Activated T-helper 2 cell treated with anti-CD3 and anti-CD28 coated beads, Interferon-gamma antibody, Interleukin-2, Interleukin-4, amounts not matched to agents 10 μg/mL and 5 μg/mL and 100 μg/mL, durations not matched to agents 14 hours and 24 hours and 36 hours (primary cell): ENCODE results near the gene PLEKHG5. TPM values are rescaled to one million over a fixed set of nuclear protein-coding genes. Genes with fewer than 3 reads are reported as not detected.

Experiments
- DNase-seq: peaks from one replicate; pipeline ENCODE4 v3.0.0; 2021; ENCODE audit warnings: low spot score
- H3K27ac Mint-ChIP-seq: one replicate; pipeline ENCODE4 v1.8.0; 2021; ENCODE audit warnings: mixed read lengths
- H3K27me3 Mint-ChIP-seq: one replicate; pipeline ENCODE4 v1.8.0; 2021; ENCODE audit warnings: low read depth, mixed read lengths
- H3K36me3 Mint-ChIP-seq: one replicate; pipeline ENCODE4 v1.8.0; 2021; ENCODE audit warnings: low read depth, mixed read lengths
- H3K4me1 Mint-ChIP-seq: one replicate; pipeline ENCODE4 v1.8.0; 2021; ENCODE audit warnings: low read depth, mixed read lengths
- H3K4me3 Mint-ChIP-seq: one replicate; pipeline ENCODE4 v1.8.0; 2021; ENCODE audit warnings: low read depth, mild to moderate bottlenecking, moderate library complexity, mixed read lengths
- H3K9me3 Mint-ChIP-seq: one replicate; pipeline ENCODE4 v1.8.0; 2021; ENCODE audit warnings: mixed read lengths
- intact Hi-C: fragments of 100-400 bp; cut with micrococcal nuclease; formaldehyde crosslinking; loops from one replicate; pipeline ENCODE4 v1.15.1; 2023
- total RNA-seq: library from RNA; stranded (reverse); gene quantifications from 2 replicates; pipeline ENCODE4 v1.2.3, GENCODE V29; 2022

Gene PLEKHG5
- total RNA-seq, 1 donor from 2014 or later: 1.6 TPM

- Mint-ChIP-seq H3K36me3 (no peaks in the 10 kb centered on the region), H3K4me1 (no peaks in the 10 kb centered on the region), H3K27me3 (no peaks in the 10 kb centered on the region), H3K9me3 (no peaks in the 10 kb centered on the region), H3K4me3 (no peak overlapping the region), H3K27ac (no peak overlapping the region)
- DNase-seq: no peak
- intact Hi-C loops: no loop called here
Observed at GRCh38 chr1:6507037-6507428, 15.6 kb upstream of the PLEKHG5 start.

DNA sequence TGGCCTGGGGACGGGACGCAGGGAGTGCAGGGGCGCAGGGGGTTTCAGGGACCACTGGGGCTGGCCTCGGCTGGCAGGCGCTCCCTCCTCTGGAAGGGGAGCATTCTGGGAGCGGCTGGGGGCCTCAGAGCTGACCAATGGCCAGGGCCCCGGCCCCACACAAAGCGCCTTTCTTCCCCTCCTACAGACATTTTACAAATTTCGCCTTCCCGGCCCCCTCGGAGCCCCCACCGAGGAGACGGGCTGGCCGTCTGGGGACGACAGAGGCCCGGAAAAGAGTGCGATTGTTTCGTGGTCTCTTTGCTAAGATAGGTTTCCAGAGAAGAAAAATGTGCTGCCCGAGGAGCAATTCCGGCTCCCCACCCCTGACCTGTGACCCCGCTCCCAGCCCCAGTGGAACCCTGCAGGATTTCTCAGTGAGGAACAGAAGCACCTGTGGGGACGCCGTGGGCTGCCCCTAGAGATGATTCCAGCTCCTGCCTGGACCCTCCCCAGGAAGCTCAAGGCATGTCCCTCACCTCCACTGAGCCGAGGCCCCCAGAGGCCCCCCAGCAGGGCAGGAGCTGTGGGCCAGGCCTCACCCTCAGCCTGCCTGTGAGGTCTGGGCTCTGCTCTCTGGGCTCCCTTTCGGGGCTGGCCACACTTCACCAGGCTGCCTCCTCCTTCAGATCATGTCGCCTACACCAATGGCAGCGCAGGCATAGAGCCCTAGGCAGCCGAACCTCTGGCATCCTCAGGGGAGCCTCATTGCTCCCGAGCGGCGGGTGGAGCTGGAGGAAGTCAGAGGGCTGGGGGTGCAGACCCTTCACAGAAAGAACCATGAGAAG is 15.0 kb upstream of the PLEKHG5 start:
- H3K36me3 Mint-ChIP-seq: no peaks in the 10 kb centered on the region
- H3K27me3 Mint-ChIP-seq: no peaks in the 10 kb centered on the region
- H3K27ac Mint-ChIP-seq: no peak overlapping the region
- DNase-seq: no peak
- intact Hi-C loops: no loop called here
- no peak overlapping the region for H3K4me3 Mint-ChIP-seq
- no peaks in the 10 kb centered on the region for H3K9me3 Mint-ChIP-seq
- H3K4me1 Mint-ChIP-seq: no peaks in the 10 kb centered on the region

GRCh38 chr1:6505367-6506209 is 14.1 kb upstream of the PLEKHG5 start:
- Mint-ChIP-seq H3K27me3 (peaks cover 3% of the 10 kb centered on the region), H3K9me3 (no peaks in the 10 kb centered on the region), H3K36me3 (no peaks in the 10 kb centered on the region), H3K4me1 (no peaks in the 10 kb centered on the region), H3K4me3 (no peak overlapping the region), H3K27ac (no peak overlapping the region)
- intact Hi-C loops: no loop called here
- no peak for DNase-seq

GRCh38 chr1:6504887-6505286 is 13.4 kb upstream of the PLEKHG5 start:
- H3K36me3 Mint-ChIP-seq: no peaks in the 10 kb centered on the region
- intact Hi-C loops: no loop called here
- no peaks in the 10 kb centered on the region for H3K4me1 Mint-ChIP-seq
- peaks cover 3% of the 10 kb centered on the region for H3K27me3 Mint-ChIP-seq
- no peak overlapping the region for H3K4me3 Mint-ChIP-seq
- no peak for DNase-seq
- H3K27ac Mint-ChIP-seq: no peak overlapping the region
- H3K9me3 Mint-ChIP-seq: no peaks in the 10 kb centered on the region

DNA sequence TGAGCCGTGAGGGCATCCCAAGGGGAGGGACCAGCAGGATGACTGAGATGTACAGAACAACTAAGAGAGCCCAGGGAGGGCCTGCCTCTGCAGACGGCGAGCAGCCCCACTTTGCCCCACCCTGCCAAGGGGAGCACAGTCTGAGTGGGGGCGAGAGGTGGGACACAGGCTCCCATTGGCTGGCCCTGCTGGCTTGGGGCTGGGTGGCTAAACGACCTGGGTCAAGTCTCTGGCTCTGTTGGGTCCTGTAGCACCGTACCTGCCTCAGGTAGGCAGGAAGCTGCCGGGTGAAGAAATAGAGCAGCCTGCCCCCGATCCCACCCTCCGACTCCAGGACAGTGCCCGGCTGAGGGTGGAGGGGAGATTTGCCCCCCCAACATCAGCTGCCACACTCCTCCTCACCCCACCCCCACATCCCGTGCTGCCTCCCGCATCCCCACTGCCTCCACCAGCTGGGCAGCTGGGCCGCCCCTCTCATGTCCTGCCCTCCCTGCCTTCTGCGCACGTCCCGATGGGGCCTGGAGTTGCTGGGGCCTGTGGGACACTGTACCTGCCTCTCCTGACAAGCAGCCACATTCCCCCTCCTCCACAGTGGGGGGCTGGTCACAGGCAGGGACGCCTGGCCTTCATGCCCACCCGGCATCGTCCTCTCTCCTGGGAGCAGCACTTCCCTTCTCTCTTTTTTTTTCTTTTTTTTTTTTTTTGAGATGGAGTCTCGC is 12.6 kb upstream of the PLEKHG5 start:
- H3K4me1 Mint-ChIP-seq: no peaks in the 10 kb centered on the region
- H3K36me3 Mint-ChIP-seq: no peaks in the 10 kb centered on the region
- H3K27me3 Mint-ChIP-seq: peaks cover 8% of the 10 kb centered on the region
- no peak for DNase-seq
- intact Hi-C loops: no loop called here
- H3K27ac Mint-ChIP-seq: no peak overlapping the region
- no peaks in the 10 kb centered on the region for H3K9me3 Mint-ChIP-seq
- no peak overlapping the region for H3K4me3 Mint-ChIP-seq

- no peak overlapping the region for H3K27ac Mint-ChIP-seq
- DNase-seq: no peak
- no peaks in the 10 kb centered on the region for H3K36me3 Mint-ChIP-seq
- H3K4me1 Mint-ChIP-seq: peaks cover 3% of the 10 kb centered on the region
- intact Hi-C loops: no loop called here
- H3K9me3 Mint-ChIP-seq: no peaks in the 10 kb centered on the region
- peaks cover 18% of the 10 kb centered on the region for H3K27me3 Mint-ChIP-seq
- no peak overlapping the region for H3K4me3 Mint-ChIP-seq
Observed at GRCh38 chr1:6502000-6502891, 10.8 kb upstream of the PLEKHG5 start.

GRCh38 chr1:6501279-6501813 is 9.9 kb upstream of the PLEKHG5 start:
- no peaks in the 10 kb centered on the region for H3K36me3 Mint-ChIP-seq
- DNase-seq: no peak
- peaks cover 3% of the 10 kb centered on the region for H3K4me1 Mint-ChIP-seq
- no peak overlapping the region for H3K27ac Mint-ChIP-seq
- intact Hi-C loops: no loop called here
- peaks cover 24% of the 10 kb centered on the region for H3K27me3 Mint-ChIP-seq
- no peaks in the 10 kb centered on the region for H3K9me3 Mint-ChIP-seq
- H3K4me3 Mint-ChIP-seq: no peak overlapping the region

DNA sequence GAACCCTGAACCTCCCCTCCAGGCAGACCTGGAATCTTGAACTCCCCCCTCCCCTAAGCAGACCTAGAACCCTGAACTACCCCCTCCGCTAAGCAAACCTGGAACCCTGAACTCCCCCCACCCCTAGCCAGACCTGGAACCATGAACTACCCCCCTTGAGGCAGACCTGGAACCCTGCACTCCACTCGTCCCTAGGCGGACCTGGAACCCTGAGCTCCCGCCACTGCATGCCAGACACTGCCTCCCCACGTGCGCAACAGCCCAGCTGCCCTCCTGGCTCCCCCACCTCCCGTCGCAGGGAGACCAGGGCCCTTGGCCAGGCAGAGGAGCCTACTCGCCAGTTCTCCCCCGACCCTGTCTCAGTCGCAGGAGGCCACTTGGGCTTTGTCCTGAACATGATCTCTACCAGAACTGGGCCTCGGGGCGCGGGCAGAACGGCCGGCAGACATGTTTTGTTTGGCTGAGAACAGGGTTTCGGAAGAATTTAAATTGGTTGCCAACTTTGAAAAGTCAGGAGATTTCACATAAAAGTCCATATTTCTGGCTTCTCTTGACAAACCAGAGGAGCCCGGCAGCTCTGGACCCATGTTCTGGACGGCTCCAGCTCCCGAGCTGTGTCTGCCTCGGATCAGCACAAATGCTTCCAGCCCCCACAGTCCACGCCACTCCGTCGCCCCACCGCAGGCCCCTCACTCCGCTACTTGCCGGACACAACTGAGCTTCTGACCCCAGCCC is 9.2 kb upstream of the PLEKHG5 start:
- Mint-ChIP-seq H3K27me3 (peaks cover 26% of the 10 kb centered on the region), H3K36me3 (no peaks in the 10 kb centered on the region), H3K9me3 (no peaks in the 10 kb centered on the region), H3K27ac (no peak overlapping the region), H3K4me3 (no peak overlapping the region), H3K4me1 (peaks cover 3% of the 10 kb centered on the region)
- intact Hi-C loops: no loop called here
- DNase-seq: no peak

GRCh38 chr1:6499296-6499695 is 7.8 kb upstream of the PLEKHG5 start:
- intact Hi-C loops: no loop called here
- Mint-ChIP-seq H3K27ac (no peak overlapping the region), H3K4me1 (peaks cover 3% of the 10 kb centered on the region), H3K4me3 (peak overlapping the region; percentile 26), H3K27me3 (peaks cover 26% of the 10 kb centered on the region), H3K36me3 (no peaks in the 10 kb centered on the region), H3K9me3 (no peaks in the 10 kb centered on the region)
- DNase-seq: no peak

- no peak for DNase-seq
- no peaks in the 10 kb centered on the region for H3K36me3 Mint-ChIP-seq
- intact Hi-C loops: no loop called here
- H3K27me3 Mint-ChIP-seq: peaks cover 26% of the 10 kb centered on the region
- no peak overlapping the region for H3K27ac Mint-ChIP-seq
- no peaks in the 10 kb centered on the region for H3K9me3 Mint-ChIP-seq
- H3K4me3 Mint-ChIP-seq: no peak overlapping the region
- peaks cover 3% of the 10 kb centered on the region for H3K4me1 Mint-ChIP-seq
Observed at GRCh38 chr1:6498576-6499111, 7.2 kb upstream of the PLEKHG5 start.

DNA sequence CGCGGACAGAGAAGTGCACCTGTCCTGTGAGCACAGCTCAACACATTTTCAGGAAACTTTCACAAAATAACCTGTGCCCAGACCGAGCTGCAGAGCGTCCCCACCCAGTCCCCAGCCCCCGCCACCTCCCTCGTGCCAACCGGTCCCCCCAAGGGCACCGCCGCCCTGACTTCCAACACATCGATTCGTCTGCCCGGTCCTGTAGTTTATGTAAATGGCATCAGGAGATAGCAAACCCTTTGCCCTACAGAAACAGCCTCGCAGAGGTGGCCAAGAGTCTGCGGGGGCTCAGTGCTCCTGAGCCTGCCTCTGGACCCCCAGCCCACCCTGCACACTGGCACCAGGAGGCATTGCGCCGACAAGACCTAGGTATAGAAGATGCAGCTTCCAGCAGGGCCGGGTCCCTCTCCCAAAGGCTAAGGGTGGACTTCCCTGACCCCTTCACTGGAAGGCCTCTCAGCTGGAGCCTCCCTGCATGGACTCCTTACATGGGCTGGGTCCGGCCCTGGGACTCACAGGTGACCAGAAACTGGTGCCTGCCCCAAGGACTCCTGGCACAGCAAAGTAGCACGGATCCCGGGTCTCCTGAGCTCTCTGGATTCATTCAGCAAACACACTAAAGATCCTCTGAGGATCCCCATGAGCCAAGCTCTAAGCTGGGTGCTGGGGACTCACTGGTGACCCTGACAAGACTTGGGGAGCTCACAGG is 6.6 kb upstream of the PLEKHG5 start:
- peak overlapping the region; percentile 65 for H3K4me3 Mint-ChIP-seq
- no peaks in the 10 kb centered on the region for H3K9me3 Mint-ChIP-seq
- peaks cover 26% of the 10 kb centered on the region for H3K27me3 Mint-ChIP-seq
- intact Hi-C loops: no loop called here
- H3K4me1 Mint-ChIP-seq: peaks cover 3% of the 10 kb centered on the region
- no peaks in the 10 kb centered on the region for H3K36me3 Mint-ChIP-seq
- H3K27ac Mint-ChIP-seq: no peak overlapping the region
- DNase-seq: no peak
